ENCODE results near the gene TAS2R1. TPM values are rescaled to one million over a fixed set of nuclear protein-coding genes. Genes with fewer than 3 reads are reported as not detected.

TAS2R1 gene
- total RNA-seq, 1 donor from 2014 or later = not detected

- no peak for DNase-seq (ENCODE audit: low spot score)
- intact Hi-C loops (cut with DNase I) = no loop called here
Measured at GRCh38 chr5:9596824-9597223, 33.3 kb downstream of the TAS2R1 start.

DNA sequence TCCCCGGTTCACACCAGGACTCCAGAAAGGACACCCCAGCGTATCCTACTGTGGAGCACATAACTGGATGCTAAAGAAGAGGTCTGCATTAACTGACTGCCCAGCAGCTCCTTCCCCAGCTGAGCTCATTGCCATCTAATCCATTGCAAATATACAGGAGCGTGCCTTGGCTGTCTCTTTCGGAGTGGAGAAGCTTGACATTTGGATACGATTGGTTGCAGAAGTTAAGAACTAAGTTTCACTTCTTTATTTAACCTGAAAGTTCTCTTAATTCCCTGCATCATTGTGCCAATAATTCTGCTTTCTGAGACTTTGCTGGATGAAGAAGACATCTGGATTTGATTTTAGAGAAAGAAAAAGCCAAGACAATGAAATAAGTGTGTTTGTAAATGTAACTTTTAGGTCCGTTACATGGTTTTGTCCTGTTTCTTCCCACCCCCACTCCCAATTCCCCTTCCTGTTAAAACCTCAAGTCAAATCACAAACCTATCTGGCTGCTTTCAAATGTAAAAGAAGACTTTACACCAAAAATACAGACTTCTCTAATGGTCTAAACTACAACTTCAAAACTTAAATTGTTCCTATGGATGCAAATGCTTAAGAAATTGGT, 33.9 kb downstream of the TAS2R1 start:
- no peak for DNase-seq (ENCODE audit: low spot score)
- intact Hi-C loops (cut with DNase I) = no loop called here

- DNase-seq (ENCODE audit: low spot score) = no peak
- intact Hi-C loops (cut with DNase I) = no loop called here
Measured at GRCh38 chr5:9594913-9595312, 35.2 kb downstream of the TAS2R1 start.

- DNase-seq (ENCODE audit: low spot score) = no peak
- intact Hi-C loops (cut with DNase I) = no loop called here
Measured at GRCh38 chr5:9589049-9589835, 40.9 kb downstream of the TAS2R1 start.

GRCh38 chr5:9588254-9588653, 41.9 kb downstream of the TAS2R1 start:
- intact Hi-C loops (cut with DNase I) = no loop called here
- no peak for DNase-seq (ENCODE audit: low spot score)

DNA sequence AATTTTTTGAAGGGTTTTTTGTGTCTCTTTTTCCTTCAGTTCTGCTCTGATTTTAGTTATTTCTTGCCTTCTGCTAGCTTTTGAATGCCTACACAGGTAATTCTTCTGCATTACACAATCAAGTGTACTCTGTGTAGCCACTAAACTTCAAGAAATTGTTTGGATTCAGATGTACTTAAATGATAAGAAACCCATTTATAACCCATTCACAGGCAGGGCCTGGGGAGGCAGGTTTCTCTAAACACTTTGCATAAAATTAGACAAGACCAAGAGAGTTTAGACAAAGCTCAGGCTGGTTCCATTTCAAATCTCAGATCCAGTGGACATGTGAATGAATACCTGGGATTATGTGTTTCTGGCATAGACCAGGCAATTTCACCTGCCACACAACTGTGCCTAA, 43.0 kb downstream of the TAS2R1 start:
- intact Hi-C loops (cut with DNase I) = no loop called here
- DNase-seq (ENCODE audit: low spot score) = no peak

GRCh38 chr5:9582406-9582805, 47.7 kb downstream of the TAS2R1 start:
- DNase-seq (ENCODE audit: low spot score) = no peak
- intact Hi-C loops (cut with DNase I) = no loop called here

Other genes starting within 250 kb of the TAS2R1 start
- 75.8 TPM for gene SEMA5A, start 84.3 kb downstream of the TAS2R1 start, total RNA-seq

Measured in cardiac septum (tissue), 1 donor.